Stimulated activated CD8-positive, alpha-beta memory T cell treated with anti-CD3 and anti-CD28 coated beads, Interleukin-12 subunit alpha, Interleukin-12 subunit beta, amount 100 ng/mL, for 24 hours (primary cell): ENCODE data around the gene ARL3.

Source experiments
- DNase-seq: peaks from one replicate; pipeline ENCODE4 v3.0.0-alpha.2; 2020; ENCODE audit errors: extremely low read depth

The ARL3 gene

GRCh38 chr10:102652170-102652916, 61.9 kb downstream of the ARL3 start:
- DNase-seq = no peak

GRCh38 chr10:102651455-102652169, 62.6 kb downstream of the ARL3 start:
- DNase-seq = no peak

- DNase-seq = no peak
These were observed 63.3 kb downstream of the ARL3 start for GRCh38 chr10:102650655-102651454.

- no peak for DNase-seq
These were observed 64.2 kb downstream of the ARL3 start for GRCh38 chr10:102649797-102650654.

GRCh38 chr10:102648889-102649796, 65.1 kb downstream of the ARL3 start:
- DNase-seq = no peak

GRCh38 chr10:102648269-102648888, 65.8 kb downstream of the ARL3 start:
- DNase-seq = no peak

- DNase-seq = no peak
These were observed 66.5 kb downstream of the ARL3 start for GRCh38 chr10:102647443-102648268.

GRCh38 chr10:102646610-102647442, 67.4 kb downstream of the ARL3 start:
- no peak for DNase-seq

GRCh38 chr10:102645741-102646609, 68.2 kb downstream of the ARL3 start:
- no peak for DNase-seq

- DNase-seq = no peak
These were observed 68.8 kb downstream of the ARL3 start for GRCh38 chr10:102645388-102645740.

GRCh38 chr10:102644646-102645387, 69.4 kb downstream of the ARL3 start:
- DNase-seq = no peak

- DNase-seq = no peak
These were observed 70.0 kb downstream of the ARL3 start, which contains the start of gene TRIM8 for GRCh38 chr10:102644066-102644645. Gene TRIM8, plus strand, starts transcription at chr10:102644479. Its CDS starts 139 bp downstream, at chr10:102644618.

GRCh38 chr10:102643336-102644065, 70.7 kb downstream of the ARL3 start:
- no peak for DNase-seq

GRCh38 chr10:102642736-102643335, 71.4 kb downstream of the ARL3 start:
- no peak for DNase-seq
